Tibial nerve (tissue), 4 donors: Measurements from ENCODE around the gene OVAAL. TPM values are rescaled to one million over a fixed set of nuclear protein-coding genes. Genes with fewer than 3 reads are reported as not detected.

Source experiments
- DNase-seq, 2 donors: peaks; one replicate each; pipeline ENCODE4 v3.0.0-alpha.2; 2019; ENCODE audit warnings: low spot score in 2 of 2
- H3K27ac ChIP-seq, 4 donors: fragments of 200-600 bp; sonication (generic) in 3 of 4; one replicate each; pipeline ENCODE4 v1.5.1; 2017 to 2019; ENCODE audit warnings: mild to moderate bottlenecking in 1 of 4
- H3K27me3 ChIP-seq, 2 donors: fragments of 200-600 bp; sonication (generic) in 1 of 2; one replicate each; pipeline versions ENCODE4 v1.5.1 to v1.6.0; 2017 to 2019
- H3K36me3 ChIP-seq, 3 donors: fragments of 200-600 bp; sonication (generic); one replicate each; pipeline ENCODE4 v1.5.1; 2018 to 2019
- H3K4me1 ChIP-seq, 4 donors: fragments of 200-600 bp; sonication (generic) in 3 of 4; one replicate each; pipeline ENCODE4 v1.5.1; 2017 to 2019
- H3K4me3 ChIP-seq, 4 donors: fragments of 200-600 bp; sonication (generic) in 3 of 4; one replicate each; pipeline ENCODE4 v1.5.1; 2017 to 2019; ENCODE audit warnings: mild to moderate bottlenecking in 1 of 4, moderate library complexity in 1 of 4
- H3K9me3 ChIP-seq, 4 donors: fragments of 200-600 bp; sonication (generic) in 3 of 4; one replicate each; pipeline ENCODE4 v1.5.1; 2017 to 2019
- CTCF ChIP-seq, 5 experiments: fragments of 200-600 bp in 3 of 5; fragments of 450-650 bp in 2 of 5; sonication (generic) in 3 of 5; IDR thresholded peaks; one replicate each; pipeline ENCODE4 v1.5.1; 2016 to 2019; ENCODE audit warnings: antibody characterized with exemption in 5 of 5, mild to moderate bottlenecking in 3 of 5, moderate library complexity in 2 of 5
- EP300 ChIP-seq, 2 donors: sonication (generic); formaldehyde crosslinking; IDR thresholded peaks; one replicate each; pipeline ENCODE4 v1.6.1; 2017; ENCODE audit warnings: antibody characterized with exemption in 2 of 2, mild to moderate bottlenecking in 1 of 2
- POLR2A ChIP-seq, 2 donors: fragments of 450-650 bp; IDR thresholded peaks; one replicate each; pipeline ENCODE4 v1.6.1; 2017; ENCODE audit warnings: antibody characterized with exemption in 2 of 2, mild to moderate bottlenecking in 2 of 2, moderate library complexity in 2 of 2
- WGBS, 2 donors: methylation state at CpG; one replicate each; pipeline ENCODE4 v1.1.5; 2018; 5-methylcytosine and 5-hydroxymethylcytosine counted together
- total RNA-seq, 4 donors: library from RNA; depleted of rRNA; stranded (reverse); fragments of >200 nt; gene quantifications; one replicate each; pipeline ENCODE4 v1.1.0, GENCODE V29; 2016

Gene OVAAL
- total RNA-seq, 4 donors from 2014 or later, result not detected

- Histone ChIP-seq H3K27ac (no peak overlapping the region), H3K4me3 (no peak overlapping the region), H3K4me1 (no peaks in the 10 kb centered on the region), H3K9me3 (peaks cover 0 to 2% (median 0%) of the 10 kb centered on the region in 4 donors), H3K36me3 (no peaks in the 10 kb centered on the region), H3K27me3 (no peaks in the 10 kb centered on the region)
- no peak for TF ChIP-seq EP300 (IDR thresholded peaks at IDR 0.05)
- DNase-seq, result no peak
- 86 to 93% methylated on average over 4 of the region's 4 CpGs for WGBS, 2 donors
Measured at GRCh38 chr1:180585994-180586359, 27.2 kb downstream of the OVAAL start.

- no peak overlapping the region for H3K27ac ChIP-seq
Measured at GRCh38 chr1:180586671-180587155, 27.9 kb downstream of the OVAAL start.

GRCh38 chr1:180588121-180588520, 29.4 kb downstream of the OVAAL start:
- H3K27ac ChIP-seq, result no peak overlapping the region
- no peak for DNase-seq
- H3K4me3 ChIP-seq, result no peak overlapping the region
- no peaks in the 10 kb centered on the region for H3K36me3 ChIP-seq
- H3K27me3 ChIP-seq, result no peaks in the 10 kb centered on the region
- no peak for TF ChIP-seq CTCF (IDR thresholded peaks at IDR 0.05)
- no peak for TF ChIP-seq POLR2A (IDR thresholded peaks at IDR 0.05)
- no peak for TF ChIP-seq EP300 (IDR thresholded peaks at IDR 0.05)
- 76 to 83% methylated on average over 2 of the region's 2 CpGs for WGBS, 2 donors
- no peaks in the 10 kb centered on the region for H3K4me1 ChIP-seq
- peaks cover 0 to 2% (median 0%) of the 10 kb centered on the region in 4 donors for H3K9me3 ChIP-seq

More at GRCh38 chr1:180586671-180587155, 27.9 kb downstream of the OVAAL start:
- DNase-seq, result no peak
- 35 to 62% methylated on average over 1 of the region's 1 CpG for WGBS, 2 donors
- Histone ChIP-seq H3K4me1 (no peaks in the 10 kb centered on the region), H3K36me3 (no peaks in the 10 kb centered on the region), H3K9me3 (peaks cover 0 to 2% (median 0%) of the 10 kb centered on the region in 4 donors), H3K4me3 (no peak overlapping the region), H3K27me3 (no peaks in the 10 kb centered on the region)
- TF ChIP-seq CTCF (IDR thresholded peaks at IDR 0.05) (no peak), EP300 (IDR thresholded peaks at IDR 0.05) (no peak), POLR2A (IDR thresholded peaks at IDR 0.05) (no peak)

- WGBS, 2 donors, result 82 to 86% methylated on average over 2 of the region's 2 CpGs
- Histone ChIP-seq H3K27me3 (no peaks in the 10 kb centered on the region), H3K4me1 (no peaks in the 10 kb centered on the region), H3K4me3 (no peak overlapping the region), H3K36me3 (no peaks in the 10 kb centered on the region), H3K9me3 (peaks cover 0 to 2% (median 0%) of the 10 kb centered on the region in 4 donors), H3K27ac (no peak overlapping the region)
- DNase-seq, result no peak
- TF ChIP-seq EP300 (IDR thresholded peaks at IDR 0.05) (no peak), POLR2A (IDR thresholded peaks at IDR 0.05) (no peak), CTCF (IDR thresholded peaks at IDR 0.05) (no peak)
Measured at GRCh38 chr1:180590889-180591288, 32.1 kb downstream of the OVAAL start.

GRCh38 chr1:180593382-180593781, 34.6 kb downstream of the OVAAL start:
- no peaks in the 10 kb centered on the region for H3K9me3 ChIP-seq
- H3K4me3 ChIP-seq, result no peak overlapping the region
- DNase-seq, result no peak
- TF ChIP-seq EP300 (IDR thresholded peaks at IDR 0.05) (no peak), CTCF (IDR thresholded peaks at IDR 0.05) (no peak), POLR2A (IDR thresholded peaks at IDR 0.05) (no peak)
- WGBS, 2 donors, result 70 to 72% methylated on average over 3 of the region's 3 CpGs
- H3K27me3 ChIP-seq, result no peaks in the 10 kb centered on the region
- peaks cover 0 to 4% (median 0%) of the 10 kb centered on the region in 4 donors for H3K4me1 ChIP-seq
- no peaks in the 10 kb centered on the region for H3K36me3 ChIP-seq
- H3K27ac ChIP-seq, result no peak overlapping the region

GRCh38 chr1:180594723-180595122, 36.0 kb downstream of the OVAAL start:
- Histone ChIP-seq H3K9me3 (no peaks in the 10 kb centered on the region), H3K4me1 (peaks cover 0 to 5% (median 0%) of the 10 kb centered on the region in 4 donors), H3K36me3 (no peaks in the 10 kb centered on the region), H3K4me3 (no peak overlapping the region), H3K27ac (no peak overlapping the region), H3K27me3 (no peaks in the 10 kb centered on the region)
- no peak for DNase-seq
- WGBS, 2 donors, result 77 to 84% methylated on average over 6 of the region's 6 CpGs
- TF ChIP-seq CTCF (IDR thresholded peaks at IDR 0.05) (no peak), POLR2A (IDR thresholded peaks at IDR 0.05) (no peak), EP300 (IDR thresholded peaks at IDR 0.05) (no peak)
